NCI-H146 (cell line): ENCODE data around the gene RBMS3.
"Not testable (repeated sequence)": the region's sequence is repeated elsewhere in the genome, so short reads cannot be mapped to it uniquely, and the experiment has no call there.

Experiments used
- DNase-seq: peaks from one replicate; lab custom pipeline; 2025; lab: John Stamatoyannopoulos, UW

The RBMS3 gene

GRCh38 chr3:29484633-29485032 lies 203.8 kb downstream of the RBMS3 start:
- DNase-seq, result no peak

DNA sequence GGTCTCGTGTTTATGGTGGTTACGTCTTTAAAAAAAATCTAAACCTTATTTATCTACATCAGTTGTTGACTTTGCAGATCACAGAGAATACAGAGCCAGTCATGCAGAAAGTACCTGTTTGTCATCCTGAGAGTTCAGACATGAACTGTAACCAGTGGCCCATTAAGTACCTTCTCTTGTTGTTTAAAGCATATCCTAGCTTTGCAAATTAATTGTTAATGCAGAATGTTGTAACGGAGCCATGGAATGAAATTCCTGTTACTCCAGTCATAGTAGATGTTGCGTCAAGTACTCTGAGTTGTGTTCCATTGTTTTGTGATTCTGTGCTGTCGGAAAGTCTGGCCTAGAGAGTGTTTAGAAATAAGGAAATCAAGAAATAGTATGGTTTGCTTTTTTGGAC lies 205.2 kb downstream of the RBMS3 start:
- DNase-seq, result no peak

GRCh38 chr3:29486917-29487316 lies 206.0 kb downstream of the RBMS3 start:
- DNase-seq, result no peak

GRCh38 chr3:29488922-29489321 lies 208.1 kb downstream of the RBMS3 start:
- no peak for DNase-seq

GRCh38 chr3:29493109-29493508 lies 212.2 kb downstream of the RBMS3 start:
- DNase-seq, result no peak

GRCh38 chr3:29494305-29495036 lies 213.6 kb downstream of the RBMS3 start:
- DNase-seq, result no peak

GRCh38 chr3:29497282-29497681 lies 216.4 kb downstream of the RBMS3 start:
- no peak for DNase-seq

DNA sequence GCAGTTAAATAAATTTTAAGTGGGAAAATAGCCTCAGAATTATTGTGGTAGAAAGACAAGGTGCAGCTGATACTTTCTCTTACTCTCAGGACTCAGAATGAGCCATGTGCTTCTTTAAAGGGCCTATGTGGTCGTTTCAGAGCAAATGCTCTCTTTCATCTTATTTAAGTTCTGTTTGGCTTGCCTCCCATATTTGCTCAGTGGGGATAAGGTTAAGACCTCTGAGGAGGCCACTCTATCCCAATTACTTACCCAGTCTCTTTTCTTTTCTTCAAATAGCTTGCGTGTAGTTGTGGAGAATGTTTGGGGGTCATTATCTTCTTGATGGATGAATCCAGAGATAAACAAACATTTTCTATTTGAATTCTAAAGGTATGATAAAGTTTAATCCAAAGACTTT lies 221.9 kb downstream of the RBMS3 start:
- no peak for DNase-seq

DNA sequence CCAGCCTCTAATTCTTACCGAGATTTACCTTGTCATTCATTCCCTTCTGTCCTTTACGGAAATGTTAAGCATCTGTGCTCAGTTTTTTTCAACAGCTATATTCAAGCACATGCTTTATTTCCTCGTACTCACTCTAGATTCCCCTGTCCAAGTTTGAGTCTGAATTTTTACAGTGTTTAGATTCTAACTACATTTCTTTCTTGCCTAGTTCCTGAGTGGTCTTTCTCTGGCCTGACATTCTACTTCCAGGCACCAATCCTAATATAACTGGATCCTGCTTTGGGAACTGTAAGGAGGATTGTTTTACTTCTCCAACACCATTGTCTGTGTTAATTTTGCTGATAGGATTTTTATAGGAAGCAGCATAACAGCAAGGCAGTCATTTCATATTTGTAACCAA lies 222.4 kb downstream of the RBMS3 start:
- DNase-seq, result no peak

DNA sequence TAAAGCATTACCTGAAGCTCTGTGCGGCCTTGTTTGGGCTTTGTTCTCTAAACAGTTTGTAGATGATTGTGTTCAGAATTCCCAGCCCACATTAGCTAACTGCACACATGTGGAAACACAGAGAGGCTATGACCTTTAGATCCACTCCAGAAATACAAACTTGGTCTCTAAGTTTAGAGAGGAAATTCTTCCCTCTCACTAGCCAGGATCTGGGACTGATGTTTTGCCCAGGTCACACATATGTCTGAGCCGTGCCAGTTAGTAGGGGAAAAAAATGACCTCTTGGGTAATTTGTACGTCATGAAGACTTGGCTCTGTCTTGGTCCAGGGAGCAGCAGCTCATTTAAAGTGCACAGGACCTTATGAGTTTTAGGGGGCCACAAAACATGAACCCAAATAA lies 223.1 kb downstream of the RBMS3 start:
- DNase-seq, result no peak

DNA sequence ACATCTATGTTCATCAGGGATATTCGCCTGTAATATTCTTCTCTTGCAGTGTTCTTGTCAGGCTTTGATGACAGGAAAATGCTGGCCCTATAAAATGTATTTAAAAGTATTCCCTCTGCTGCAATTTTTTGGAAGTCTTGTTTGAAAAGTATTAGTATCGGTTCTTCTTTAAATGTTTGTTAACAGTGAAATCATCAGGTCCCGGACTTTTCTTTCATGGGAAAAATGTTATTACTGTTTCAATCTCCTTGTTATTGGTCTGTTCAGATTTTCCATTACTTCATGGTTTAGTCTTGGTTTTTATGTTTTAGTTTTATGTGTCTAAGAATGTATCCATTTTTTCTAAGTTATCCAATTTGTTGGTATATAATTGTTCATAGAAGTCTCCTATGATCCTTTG lies 225.6 kb downstream of the RBMS3 start:
- DNase-seq, result no peak

DNA sequence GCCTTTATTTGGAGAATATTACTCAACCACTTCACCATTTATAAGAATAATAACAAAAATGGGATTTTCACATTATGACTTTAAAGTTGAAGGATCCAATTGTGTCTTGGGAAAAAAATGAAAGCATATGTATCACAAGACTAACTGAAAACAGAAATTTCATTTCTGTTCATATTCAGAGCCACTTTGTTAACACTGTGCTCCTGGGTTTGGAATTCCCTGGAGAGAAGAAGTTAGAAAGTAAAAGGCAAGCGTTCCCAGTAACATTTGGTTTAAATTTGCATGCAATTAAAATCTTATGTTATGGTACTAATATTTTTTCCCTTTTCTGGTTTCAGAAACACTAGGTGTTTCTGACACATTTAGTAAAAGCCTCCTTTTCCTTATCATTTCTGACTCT lies 230.8 kb downstream of the RBMS3 start:
- no peak for DNase-seq

- no peak for DNase-seq
Observed at GRCh38 chr3:29512641-29513040, 231.8 kb downstream of the RBMS3 start.

GRCh38 chr3:29513236-29513635 lies 232.4 kb downstream of the RBMS3 start:
- no peak for DNase-seq

- no peak for DNase-seq
Observed at GRCh38 chr3:29514170-29514569, 233.3 kb downstream of the RBMS3 start.

DNA sequence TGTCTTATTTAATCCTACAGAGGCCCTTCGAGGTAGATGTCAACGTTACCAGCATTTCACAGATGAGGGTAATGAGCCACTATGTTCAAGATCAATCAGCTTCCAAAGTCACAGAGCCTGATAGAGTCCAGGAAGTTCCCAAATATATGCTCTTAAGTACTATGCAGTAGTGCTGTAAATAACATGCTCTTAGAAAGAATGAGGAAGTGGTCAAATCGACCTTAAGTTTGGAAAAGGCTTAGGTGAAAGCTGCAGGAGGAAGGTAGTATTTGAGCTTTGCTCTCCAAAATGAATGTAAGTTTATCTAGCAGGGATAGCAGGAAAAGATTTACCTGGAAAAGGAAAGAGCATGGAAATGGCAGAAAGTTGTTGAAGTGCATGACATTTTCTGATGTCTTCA lies 234.0 kb downstream of the RBMS3 start:
- no peak for DNase-seq

- no peak for DNase-seq
Observed at GRCh38 chr3:29515451-29515850, 234.6 kb downstream of the RBMS3 start.

DNA sequence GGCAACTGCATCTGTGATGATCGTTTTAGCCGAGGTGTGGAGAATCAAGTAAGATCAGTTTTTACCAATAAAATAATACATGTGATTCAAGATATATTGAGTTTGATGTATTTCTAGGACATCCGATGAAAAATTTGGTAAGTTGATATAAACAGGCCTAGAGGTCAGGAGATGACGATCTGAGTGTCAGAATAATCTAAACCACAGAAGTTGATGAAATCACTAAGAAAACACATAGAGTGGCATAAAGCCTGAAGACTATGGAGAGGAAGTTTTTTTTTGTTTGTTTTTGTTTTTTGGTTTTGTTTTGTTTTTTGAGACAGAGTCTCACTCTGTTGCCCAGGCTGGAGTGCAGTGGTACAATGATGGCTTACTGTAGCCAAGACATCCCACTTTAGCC lies 235.3 kb downstream of the RBMS3 start:
- DNase-seq, result no peak

DNA sequence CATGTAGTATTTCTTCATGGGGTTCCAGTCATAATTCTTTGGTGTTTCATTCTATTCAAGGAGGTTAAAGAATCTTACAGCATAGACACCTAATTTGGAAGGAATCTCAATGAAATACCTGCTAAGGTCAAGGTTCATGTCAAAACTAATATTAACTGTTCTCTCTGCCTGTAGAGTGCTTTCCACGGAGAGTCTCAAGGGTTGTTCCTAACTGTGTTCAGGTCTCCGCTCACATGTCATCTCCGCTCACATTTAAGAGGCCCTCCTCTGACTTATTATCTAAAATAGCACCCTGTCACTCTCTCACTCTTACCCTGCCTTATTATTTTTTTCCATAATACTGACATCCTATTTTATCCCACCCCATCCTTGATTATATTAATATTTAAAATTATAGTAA lies 239.9 kb downstream of the RBMS3 start:
- DNase-seq, result no peak

DNA sequence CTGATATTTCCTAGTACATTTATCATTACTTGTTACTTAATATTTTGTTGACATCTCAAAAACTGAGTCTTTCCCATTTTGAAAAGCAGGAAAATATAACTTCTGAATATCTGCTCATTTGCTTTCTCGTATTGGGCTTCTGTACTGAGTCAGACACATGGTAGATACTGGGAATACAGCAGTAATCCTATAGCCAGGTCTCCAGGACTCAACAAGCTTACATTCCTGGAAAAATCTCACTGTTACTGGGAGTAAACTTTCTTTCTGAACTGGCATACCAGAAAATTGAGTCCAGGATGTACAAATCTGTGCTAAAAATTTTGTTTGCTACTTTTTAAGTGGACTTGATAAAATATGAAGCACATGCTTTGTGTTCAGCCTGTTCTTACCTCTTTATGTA lies 240.4 kb downstream of the RBMS3 start:
- DNase-seq, result no peak

DNA sequence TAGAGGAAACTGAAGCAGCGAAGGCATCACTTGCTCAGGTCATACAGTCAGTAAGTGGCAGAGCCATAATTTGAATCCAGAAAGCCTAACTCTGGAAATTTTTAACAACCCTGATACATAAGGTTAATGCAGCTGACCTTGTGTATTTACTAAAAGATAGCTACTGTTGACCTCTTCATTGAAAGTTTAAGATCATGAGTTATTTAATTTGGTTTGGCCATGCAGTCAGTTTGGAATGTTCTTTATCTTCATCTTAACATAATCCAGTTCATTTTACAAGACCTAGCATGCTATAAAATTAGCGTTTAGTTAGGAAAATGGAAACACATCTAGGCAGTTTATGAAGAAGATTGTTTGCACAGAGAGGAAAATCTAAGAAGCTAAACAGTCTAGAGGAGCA lies 240.9 kb downstream of the RBMS3 start:
- DNase-seq, result no peak

DNA sequence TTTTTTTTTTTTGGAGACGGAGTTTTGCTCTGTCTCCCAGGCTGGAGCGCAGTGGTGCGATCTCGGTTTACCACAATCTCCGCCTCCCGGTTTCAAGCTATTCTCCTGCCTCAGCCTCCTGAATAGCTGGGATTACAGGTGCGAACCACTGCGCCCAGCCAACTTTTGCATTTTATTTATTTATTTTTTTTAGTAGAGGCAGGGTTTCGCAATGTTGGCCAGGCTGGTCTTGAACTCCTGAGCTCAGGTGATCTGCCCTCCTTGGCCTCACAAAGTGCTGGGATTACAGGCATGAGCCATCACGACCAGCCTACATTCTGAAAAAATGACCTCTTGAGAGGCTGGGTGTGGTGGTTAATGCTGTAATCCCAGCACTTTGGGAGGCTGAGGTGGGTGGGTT lies 243.6 kb downstream of the RBMS3 start:
- not testable (repeated sequence) for DNase-seq

DNA sequence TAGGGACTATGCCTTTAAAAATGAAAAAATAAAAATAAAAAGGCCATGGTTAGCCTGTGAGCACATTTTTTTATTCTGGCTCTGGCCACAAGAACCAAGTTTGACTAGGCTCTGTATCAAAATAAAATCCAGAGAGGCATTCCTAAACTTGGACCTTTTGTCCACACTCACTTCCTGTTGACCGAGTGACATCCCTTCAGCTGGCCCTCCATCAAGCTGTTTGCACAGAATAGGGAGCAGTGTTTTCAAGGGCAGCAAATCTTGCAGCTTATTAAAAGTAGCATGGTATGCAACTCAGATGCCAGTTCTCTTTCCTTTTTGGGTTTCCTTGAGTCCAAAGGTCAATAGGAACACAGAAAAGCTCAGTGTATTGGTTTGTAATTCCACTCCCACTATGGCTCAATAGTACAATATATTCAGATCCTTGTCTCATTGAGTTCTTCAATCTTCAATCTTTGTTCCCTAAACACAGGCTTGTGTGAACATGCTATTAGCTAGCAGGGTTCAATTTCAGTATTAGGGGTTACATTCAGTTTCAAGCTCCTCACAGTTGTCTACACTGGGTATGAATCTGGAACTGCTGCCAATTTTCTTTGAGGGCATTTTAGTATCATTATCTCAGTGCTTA lies 244.5 kb downstream of the RBMS3 start:
- DNase-seq, result no peak

GRCh38 chr3:29527246-29527645 lies 246.4 kb downstream of the RBMS3 start:
- no peak for DNase-seq
